IMR-90 (cell line): ENCODE measurements around the gene AK1. TPM values are rescaled to one million over a fixed set of nuclear protein-coding genes. Genes with fewer than 3 reads are reported as not detected.

Experiments used
- ATAC-seq: fragments of 200-7000 bp; cut with Tn5 transposase; 2 replicates; pipeline ENCODE4 v1.9.1; 2020; ENCODE audit warnings: low read depth, mild to moderate bottlenecking, moderate library complexity
- BruUV-seq: library from RNA; stranded (reverse); fragments of 400-500 nt; replicated peaks from 2 replicates; lab custom pipeline; 2021; lab: Mats Ljungman, UMichigan
- CTCF ChIA-PET: fragments of 300-600 bp; formaldehyde crosslinking; extraction: SDS; loops from one replicate; lab custom pipeline; 2021; ENCODE audit warnings: antibody characterized with exemption; lab: Yijun Ruan, JAX
- POLR2A ChIA-PET: fragments of 300-600 bp; sonication (Branson Sonifier 250); formaldehyde crosslinking; loops from one replicate; lab custom pipeline; 2022; ENCODE audit warnings: antibody characterized with exemption; ENCODE audit not compliant: unreplicated experiment; lab: Charles Lee
- DNase-seq: peaks from one replicate; pipeline ENCODE4 v3.0.0; 2013
- H2AFZ ChIP-seq: replicated peaks from 2 replicates; pipeline ENCODE3; 2013; ENCODE audit warnings: low read length, mild to moderate bottlenecking; ENCODE audit not compliant: poor library complexity
- H2AK5ac ChIP-seq: 2 replicates; pipeline ENCODE4 v1.6.1; 2013; ENCODE audit warnings: low read depth, low read length, inconsistent platforms
- H2AK9ac ChIP-seq: replicated peaks from 2 replicates; pipeline ENCODE3; 2013; ENCODE audit warnings: mild to moderate bottlenecking, low read depth, low read length, moderate library complexity; ENCODE audit not compliant: poor library complexity
- H2BK120ac ChIP-seq: 2 replicates; pipeline ENCODE4 v1.6.1; 2013; ENCODE audit warnings: low read depth, low read length, inconsistent platforms
- H2BK15ac ChIP-seq: 3 replicates; pipeline ENCODE4 v1.6.1; 2013; ENCODE audit warnings: low read depth, low read length, inconsistent platforms
- H2BK20ac ChIP-seq: 2 replicates; pipeline ENCODE4 v1.6.1; 2013; ENCODE audit warnings: low read depth, mild to moderate bottlenecking, inconsistent platforms, low read length, moderate library complexity
- H2BK5ac ChIP-seq: 2 replicates; pipeline ENCODE4 v1.6.1; 2013; ENCODE audit warnings: mild to moderate bottlenecking, low read depth, low read length, inconsistent platforms; ENCODE audit not compliant: poor library complexity, severe bottlenecking
- H3K14ac ChIP-seq: replicated peaks from 2 replicates; pipeline ENCODE4 v1.6.1; 2013; ENCODE audit warnings: low read depth, low read length, inconsistent platforms
- H3K18ac ChIP-seq: 2 replicates; pipeline ENCODE4 v1.6.1; 2013; ENCODE audit warnings: low read depth, low read length, control low read depth
- H3K23ac ChIP-seq: 2 replicates; pipeline ENCODE4 v1.6.1; 2013; ENCODE audit warnings: low read depth, low read length, inconsistent platforms
- H3K27ac ChIP-seq: 2 replicates; pipeline ENCODE4 v1.5.1; 2013; ENCODE audit warnings: mild to moderate bottlenecking, control low read depth, low read length; ENCODE audit not compliant: insufficient read depth
- H3K27me3 ChIP-seq: 2 replicates; pipeline ENCODE4 v1.6.1; 2013; ENCODE audit warnings: low read length; ENCODE audit not compliant: control insufficient read depth, insufficient read depth
- H3K36me3 ChIP-seq: 2 replicates; pipeline ENCODE4 v1.6.1; 2013; ENCODE audit warnings: low read length, mixed read lengths; ENCODE audit not compliant: control insufficient read depth, insufficient read depth
- H3K4ac ChIP-seq: 2 replicates; pipeline ENCODE4 v1.6.1; 2013; ENCODE audit warnings: low read depth, low read length, inconsistent platforms
- H3K4me1 ChIP-seq: 2 replicates; pipeline ENCODE4 v1.6.1; 2013; ENCODE audit warnings: low read length, mixed read lengths; ENCODE audit not compliant: control insufficient read depth, insufficient read depth
- H3K4me2 ChIP-seq: 2 replicates; pipeline ENCODE4 v1.6.1; 2013; ENCODE audit warnings: low read depth, mild to moderate bottlenecking, control low read depth, low read length, moderate library complexity
- H3K4me3 ChIP-seq: 2 replicates; pipeline ENCODE4 v1.5.1; 2013; ENCODE audit warnings: low read depth, mild to moderate bottlenecking, control low read depth, low read length, moderate library complexity; ENCODE audit not compliant: insufficient read depth
- H3K56ac ChIP-seq: 2 replicates; pipeline ENCODE4 v1.6.1; 2013; ENCODE audit warnings: low read length, inconsistent platforms; ENCODE audit not compliant: insufficient read depth; ENCODE audit errors: extremely low read depth
- H3K79me1 ChIP-seq, 2 experiments: 2 replicates each; pipeline ENCODE4 v1.6.1; 2013; ENCODE audit warnings: low read length in 2 of 2, inconsistent platforms in 1 of 2, low read depth in 1 of 2
- H3K9ac ChIP-seq: 2 replicates; pipeline ENCODE4 v1.6.1; 2013; ENCODE audit warnings: low read depth, low read length, control low read depth
- H3K9me1 ChIP-seq: 2 replicates; pipeline ENCODE4 v1.6.1; 2013; ENCODE audit warnings: low read length, inconsistent platforms; ENCODE audit not compliant: insufficient read depth
- H3K9me3 ChIP-seq: 2 replicates; pipeline ENCODE4 v1.6.1; 2013; ENCODE audit warnings: low read length; ENCODE audit not compliant: control insufficient read depth, insufficient read depth
- H4K20me1 ChIP-seq: 2 replicates; pipeline ENCODE4 v1.6.1; 2013; ENCODE audit warnings: low read length, inconsistent platforms; ENCODE audit not compliant: insufficient read depth
- H4K5ac ChIP-seq: 2 replicates; pipeline ENCODE4 v1.6.1; 2013; ENCODE audit warnings: mild to moderate bottlenecking, low read depth, low read length, control low read depth
- H4K8ac ChIP-seq, 2 experiments: 2 replicates each; pipeline ENCODE4 v1.6.1; 2013; ENCODE audit warnings: low read depth in 2 of 2, low read length in 2 of 2, control low read depth in 1 of 2, inconsistent platforms in 1 of 2
- H4K91ac ChIP-seq: 2 replicates; pipeline ENCODE4 v1.6.1; 2013; ENCODE audit warnings: low read depth, low read length, inconsistent platforms; ENCODE audit not compliant: insufficient read depth
- CHD1 ChIP-seq: IDR thresholded peaks from 2 replicates; pipeline ENCODE4 v1.6.1; 2012; ENCODE audit warnings: low read depth, low read length, improper control_type of control experiment
- FOS ChIP-seq: fragments of 150-350 bp; IDR thresholded peaks from 2 replicates; pipeline ENCODE4 v1.6.1; 2016; ENCODE audit warnings: low read depth, low read length
- MAFK ChIP-seq: IDR thresholded peaks from 2 replicates; pipeline ENCODE4 v1.6.1; 2012; ENCODE audit warnings: low read depth, low read length, improper control_type of control experiment
- MAZ ChIP-seq: IDR thresholded peaks from 2 replicates; pipeline ENCODE4 v1.6.1; 2012; ENCODE audit warnings: low read depth, mild to moderate bottlenecking, low read length, improper control_type of control experiment, moderate library complexity, borderline replicate concordance
- MXI1 ChIP-seq: IDR thresholded peaks from 2 replicates; pipeline ENCODE4 v1.6.1; 2012; ENCODE audit warnings: low read depth, mild to moderate bottlenecking, low read length, moderate library complexity, borderline replicate concordance
- NFE2L2 ChIP-seq: fragments of 150-350 bp; IDR thresholded peaks from 2 replicates; pipeline ENCODE4 v1.6.1; 2016; ENCODE audit warnings: low read depth, mild to moderate bottlenecking, low read length
- RAD21 ChIP-seq: IDR thresholded peaks from 2 replicates; pipeline ENCODE4 v1.6.1; 2012; ENCODE audit warnings: low read length, improper control_type of control experiment
- RCOR1 ChIP-seq: IDR thresholded peaks from 2 replicates; pipeline ENCODE4 v1.6.1; 2012; ENCODE audit warnings: mild to moderate bottlenecking, low read length, improper control_type of control experiment; ENCODE audit not compliant: insufficient replicate concordance
- WGBS, 2 experiments: methylation state at CpG; one replicate each; pipeline versions ENCODE4 v1.1.5 to v1.1.7; 2013; ENCODE audit warnings: missing lambda C conversion rate in 2 of 2; ENCODE audit not compliant: insufficient read length in 1 of 2; ENCODE audit errors: extremely low coverage in 2 of 2; 5-methylcytosine and 5-hydroxymethylcytosine counted together
- dilution Hi-C: fragments of 300-500 bp; cut with HindIII; formaldehyde crosslinking; loops from one replicate; pipeline ENCODE4 v1.14.3; 2018; ENCODE audit warnings: low sequenced_read_pairs; ENCODE audit not compliant: unreplicated experiment
- in situ Hi-C: fragments of 300-500 bp; cut with MboI; formaldehyde crosslinking; loops from 3 replicates; pipeline ENCODE4 v1.14.3; 2019; ENCODE audit warnings: low sequenced_read_pairs, inconsistent platforms, mixed read lengths
- intact Hi-C: fragments of 100-400 bp; cut with micrococcal nuclease; formaldehyde crosslinking; loops from 2 replicates; pipeline ENCODE4 v1.10.0; 2022
- polyA plus RNA-seq, 3 experiments: library from polyadenylated mRNA; depleted of rRNA; stranded (reverse); fragments of >200 nt; gene quantifications; 2 replicates each; pipeline ENCODE4 v1.2.3, GENCODE V29; 2012; ENCODE audit warnings: low replicate concordance in 1 of 3
- total RNA-seq: library from RNA; depleted of rRNA; stranded (reverse); fragments of >200 nt; gene quantifications from 2 replicates; pipeline ENCODE4 v1.2.3, GENCODE V29; 2012
- TF ChIP-seq, protein P1 (sequence below): conservative IDR thresholded peaks from 2 replicates; pipeline ENCODE4 v1.5.1; 2012; ENCODE audit warnings: mild to moderate bottlenecking, low read depth, low read length, improper control_type of control experiment
- TF ChIP-seq, protein P2 (sequence below): fragments of 150-350 bp; IDR thresholded peaks from 2 replicates; pipeline ENCODE4 v1.6.1; 2017; ENCODE audit warnings: mild to moderate bottlenecking, antibody characterized with exemption, low read length, low read depth

Gene AK1
- total and polyA plus RNA-seq, 2 of the 4 experiments (the other 2 are of a cell fraction) = 44.8 to 119 TPM

- Histone ChIP-seq H3K36me3 (peaks cover 4% of the 10 kb centered on the region), H3K27me3 (no peaks in the 10 kb centered on the region), H3K14ac (no peak overlapping the region), H2BK20ac (no peak overlapping the region), H4K91ac (no peak overlapping the region), H3K4me2 (no peak overlapping the region), H2BK120ac (no peak overlapping the region), H3K4me3 (no peak overlapping the region), H3K9me3 (no peaks in the 10 kb centered on the region), H3K9me1 (peaks cover 14% of the 10 kb centered on the region), H2BK5ac (no peak overlapping the region), H4K5ac (no peak overlapping the region), H3K4me1 (peaks cover 8% of the 10 kb centered on the region), H3K18ac (no peak overlapping the region), H3K9ac (no peak overlapping the region), H3K4ac (no peak overlapping the region), H2AK5ac (peak overlapping the region; percentile 48; the same call in 1 of the 2 replicates), H2AK9ac (no peak overlapping the region), H3K79me1 (peaks cover 0 to 23% of the 10 kb centered on the region in 2 experiments; a peak in 2 of 4 replicates), H3K23ac (no peak overlapping the region), H4K20me1 (no peaks in the 10 kb centered on the region), H3K56ac (no peak overlapping the region), H2AFZ (peak overlapping the region; percentile 8), H2BK15ac (no peak overlapping the region), H3K27ac (no peak overlapping the region), H4K8ac (no peak overlapping the region)
- ATAC-seq (no peak), DNase-seq (no peak)
- no TSS peak for BruUV-seq
- ChIA-PET CTCF (no interaction called here), POLR2A (no interaction called here)
- WGBS, 2 experiments = no CpG with 5 or more reads among the region's 4 CpGs
- in situ Hi-C loops (no loop called here), dilution Hi-C loops (no loop called here), intact Hi-C loops (no loop called here)
- no peak for TF ChIP-seq FOS
- no peak for TF ChIP-seq RAD21
- TF ChIP-seq CHD1 = no peak
- TF ChIP-seq MAZ = no peak
- no peak for TF ChIP-seq MXI1
- TF ChIP-seq, protein P1, sequence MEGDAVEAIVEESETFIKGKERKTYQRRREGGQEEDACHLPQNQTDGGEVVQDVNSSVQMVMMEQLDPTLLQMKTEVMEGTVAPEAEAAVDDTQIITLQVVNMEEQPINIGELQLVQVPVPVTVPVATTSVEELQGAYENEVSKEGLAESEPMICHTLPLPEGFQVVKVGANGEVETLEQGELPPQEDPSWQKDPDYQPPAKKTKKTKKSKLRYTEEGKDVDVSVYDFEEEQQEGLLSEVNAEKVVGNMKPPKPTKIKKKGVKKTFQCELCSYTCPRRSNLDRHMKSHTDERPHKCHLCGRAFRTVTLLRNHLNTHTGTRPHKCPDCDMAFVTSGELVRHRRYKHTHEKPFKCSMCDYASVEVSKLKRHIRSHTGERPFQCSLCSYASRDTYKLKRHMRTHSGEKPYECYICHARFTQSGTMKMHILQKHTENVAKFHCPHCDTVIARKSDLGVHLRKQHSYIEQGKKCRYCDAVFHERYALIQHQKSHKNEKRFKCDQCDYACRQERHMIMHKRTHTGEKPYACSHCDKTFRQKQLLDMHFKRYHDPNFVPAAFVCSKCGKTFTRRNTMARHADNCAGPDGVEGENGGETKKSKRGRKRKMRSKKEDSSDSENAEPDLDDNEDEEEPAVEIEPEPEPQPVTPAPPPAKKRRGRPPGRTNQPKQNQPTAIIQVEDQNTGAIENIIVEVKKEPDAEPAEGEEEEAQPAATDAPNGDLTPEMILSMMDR = no peak
- TF ChIP-seq, protein P2, sequence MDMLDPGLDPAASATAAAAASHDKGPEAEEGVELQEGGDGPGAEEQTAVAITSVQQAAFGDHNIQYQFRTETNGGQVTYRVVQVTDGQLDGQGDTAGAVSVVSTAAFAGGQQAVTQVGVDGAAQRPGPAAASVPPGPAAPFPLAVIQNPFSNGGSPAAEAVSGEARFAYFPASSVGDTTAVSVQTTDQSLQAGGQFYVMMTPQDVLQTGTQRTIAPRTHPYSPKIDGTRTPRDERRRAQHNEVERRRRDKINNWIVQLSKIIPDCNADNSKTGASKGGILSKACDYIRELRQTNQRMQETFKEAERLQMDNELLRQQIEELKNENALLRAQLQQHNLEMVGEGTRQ = no peak
- TF ChIP-seq MAFK = no peak
- TF ChIP-seq NFE2L2 = no peak
- TF ChIP-seq RCOR1 = no peak
Observed at GRCh38 chr9:127857278-127857677, 20.2 kb downstream of the AK1 start.
